Gastroesophageal sphincter (tissue), 4 donors: ENCODE measurements around the gene PLIN4. TPM values are rescaled to one million over a fixed set of nuclear protein-coding genes. Genes with fewer than 3 reads are reported as not detected.

Experiments
- ATAC-seq: fragments of 150-250 bp; one replicate; pipeline ENCODE4 v1.9.1; 2016; ENCODE audit warnings: mild to moderate bottlenecking, moderate library complexity
- H3K27ac ChIP-seq, 4 donors: fragments of 200-600 bp; sonication (generic) in 3 of 4; 1 replicate in 3 of 4; 2 replicates in 1 of 4; pipeline ENCODE4 v1.5.1; 2016 to 2019
- H3K27me3 ChIP-seq: fragments of 200-600 bp; sonication (generic); one replicate; pipeline ENCODE4 v1.5.1; 2019
- H3K36me3 ChIP-seq, 2 donors: fragments of 200-600 bp; sonication (generic); one replicate each; pipeline ENCODE4 v1.5.1; 2019; ENCODE audit warnings: control low read depth in 1 of 2
- H3K4me1 ChIP-seq, 3 donors: fragments of 200-600 bp; sonication (generic); 1 replicate in 2 of 3; 2 replicates in 1 of 3; pipeline ENCODE4 v1.5.1; 2016 to 2019; ENCODE audit warnings: control low read depth in 2 of 3
- H3K4me3 ChIP-seq, 2 donors: fragments of 200-600 bp; sonication (generic); one replicate each; pipeline ENCODE4 v1.5.1; 2019; ENCODE audit warnings: mild to moderate bottlenecking in 1 of 2, moderate library complexity in 1 of 2
- H3K9me3 ChIP-seq, 3 donors: fragments of 200-600 bp; sonication (generic); one replicate each; pipeline ENCODE4 v1.5.1; 2017 to 2019; ENCODE audit warnings: control low read depth in 2 of 3
- EP300 ChIP-seq: sonication (generic); formaldehyde crosslinking; IDR thresholded peaks from one replicate; pipeline ENCODE4 v1.6.1; 2017; ENCODE audit warnings: antibody characterized with exemption, mild to moderate bottlenecking
- POLR2A ChIP-seq, 2 donors: fragments of 450-650 bp; IDR thresholded peaks; one replicate each; pipeline ENCODE4 v1.6.1; 2017; ENCODE audit warnings: antibody characterized with exemption in 2 of 2, mild to moderate bottlenecking in 2 of 2, moderate library complexity in 1 of 2
- POLR2AphosphoS5 ChIP-seq: sonication (generic); formaldehyde crosslinking; IDR thresholded peaks from one replicate; pipeline ENCODE4 v1.6.1; 2017; ENCODE audit warnings: antibody characterized with exemption
- WGBS, 2 donors: methylation state at CpG; one replicate each; pipeline ENCODE4 v1.1.5; 2018; ENCODE audit warnings: low coverage in 1 of 2; 5-methylcytosine and 5-hydroxymethylcytosine counted together
- total RNA-seq, 4 donors: library from RNA; depleted of rRNA; stranded (reverse); fragments of >200 nt; gene quantifications; one replicate each; pipeline ENCODE4 v1.1.0, GENCODE V29; 2016
- TF ChIP-seq, protein P1 (sequence below), 4 experiments: fragments of 200-600 bp in 2 of 4; fragments of 450-650 bp in 2 of 4; sonication (generic) in 1 of 4; IDR thresholded peaks; one replicate each; pipeline ENCODE4 v1.5.1; 2017 to 2019; ENCODE audit warnings: antibody characterized with exemption in 4 of 4, mild to moderate bottlenecking in 2 of 4, moderate library complexity in 2 of 4

Gene PLIN4
- total RNA-seq, 4 donors from 2014 or later, result 66.0 to 145 (median 87.5) TPM

DNA sequence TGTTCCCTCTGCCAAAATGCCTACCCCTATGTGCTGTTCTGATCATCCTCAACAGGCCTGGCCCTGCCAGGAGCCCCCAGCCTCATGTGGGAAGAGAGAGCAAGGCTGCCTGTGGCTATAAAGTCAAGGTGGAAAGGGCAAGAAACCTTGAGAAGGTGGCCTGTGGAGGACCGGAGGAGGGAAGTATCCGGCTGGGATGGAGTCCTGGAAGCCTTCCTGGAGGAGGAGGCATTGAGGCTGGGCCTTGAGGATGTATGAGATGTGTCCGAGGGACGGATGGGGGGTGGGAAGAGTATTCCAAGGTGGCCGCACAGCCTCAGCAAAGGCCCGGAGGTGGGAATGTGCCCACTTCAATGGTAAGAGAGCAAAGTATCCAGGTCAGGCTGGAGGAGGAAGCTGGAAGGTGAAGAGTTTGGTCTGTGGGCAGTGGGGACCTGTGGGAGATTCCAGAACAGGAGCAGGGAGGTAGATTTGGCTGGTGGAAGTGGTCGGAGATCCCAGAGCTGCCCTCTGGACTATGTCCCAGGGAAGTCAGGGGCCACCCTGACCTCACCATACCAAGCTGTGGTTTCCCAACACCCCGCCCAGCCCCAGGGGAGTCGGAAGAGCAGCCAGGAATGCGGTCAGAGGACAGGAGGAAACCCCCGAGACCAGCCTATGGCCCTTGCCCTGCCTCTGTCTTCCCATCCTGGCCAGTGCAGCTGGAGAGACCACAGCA, 3.0 kb upstream of the PLIN4 start:
- H3K9me3 ChIP-seq, result no peaks in the 10 kb centered on the region
- H3K4me3 ChIP-seq, result no peak overlapping the region
- WGBS, 2 donors, result 80 to 100% methylated on average over 2 to 6 of the region's 11 CpGs
- no peak for ATAC-seq
- peaks cover 0 to 42% (median 12%) of the 10 kb centered on the region in 3 donors for H3K4me1 ChIP-seq
- no peaks in the 10 kb centered on the region for H3K27me3 ChIP-seq
- peak overlapping the region in 2 of 4 donors; percentile 90 to 92 for H3K27ac ChIP-seq
- TF ChIP-seq POLR2AphosphoS5 (no peak), POLR2A (IDR thresholded peaks at IDR 0.05) (no peak), EP300 (no peak)
- TF ChIP-seq, protein P1, sequence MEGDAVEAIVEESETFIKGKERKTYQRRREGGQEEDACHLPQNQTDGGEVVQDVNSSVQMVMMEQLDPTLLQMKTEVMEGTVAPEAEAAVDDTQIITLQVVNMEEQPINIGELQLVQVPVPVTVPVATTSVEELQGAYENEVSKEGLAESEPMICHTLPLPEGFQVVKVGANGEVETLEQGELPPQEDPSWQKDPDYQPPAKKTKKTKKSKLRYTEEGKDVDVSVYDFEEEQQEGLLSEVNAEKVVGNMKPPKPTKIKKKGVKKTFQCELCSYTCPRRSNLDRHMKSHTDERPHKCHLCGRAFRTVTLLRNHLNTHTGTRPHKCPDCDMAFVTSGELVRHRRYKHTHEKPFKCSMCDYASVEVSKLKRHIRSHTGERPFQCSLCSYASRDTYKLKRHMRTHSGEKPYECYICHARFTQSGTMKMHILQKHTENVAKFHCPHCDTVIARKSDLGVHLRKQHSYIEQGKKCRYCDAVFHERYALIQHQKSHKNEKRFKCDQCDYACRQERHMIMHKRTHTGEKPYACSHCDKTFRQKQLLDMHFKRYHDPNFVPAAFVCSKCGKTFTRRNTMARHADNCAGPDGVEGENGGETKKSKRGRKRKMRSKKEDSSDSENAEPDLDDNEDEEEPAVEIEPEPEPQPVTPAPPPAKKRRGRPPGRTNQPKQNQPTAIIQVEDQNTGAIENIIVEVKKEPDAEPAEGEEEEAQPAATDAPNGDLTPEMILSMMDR (IDR thresholded peaks at IDR 0.05), result no peak
- H3K36me3 ChIP-seq, result no peaks in the 10 kb centered on the region

DNA sequence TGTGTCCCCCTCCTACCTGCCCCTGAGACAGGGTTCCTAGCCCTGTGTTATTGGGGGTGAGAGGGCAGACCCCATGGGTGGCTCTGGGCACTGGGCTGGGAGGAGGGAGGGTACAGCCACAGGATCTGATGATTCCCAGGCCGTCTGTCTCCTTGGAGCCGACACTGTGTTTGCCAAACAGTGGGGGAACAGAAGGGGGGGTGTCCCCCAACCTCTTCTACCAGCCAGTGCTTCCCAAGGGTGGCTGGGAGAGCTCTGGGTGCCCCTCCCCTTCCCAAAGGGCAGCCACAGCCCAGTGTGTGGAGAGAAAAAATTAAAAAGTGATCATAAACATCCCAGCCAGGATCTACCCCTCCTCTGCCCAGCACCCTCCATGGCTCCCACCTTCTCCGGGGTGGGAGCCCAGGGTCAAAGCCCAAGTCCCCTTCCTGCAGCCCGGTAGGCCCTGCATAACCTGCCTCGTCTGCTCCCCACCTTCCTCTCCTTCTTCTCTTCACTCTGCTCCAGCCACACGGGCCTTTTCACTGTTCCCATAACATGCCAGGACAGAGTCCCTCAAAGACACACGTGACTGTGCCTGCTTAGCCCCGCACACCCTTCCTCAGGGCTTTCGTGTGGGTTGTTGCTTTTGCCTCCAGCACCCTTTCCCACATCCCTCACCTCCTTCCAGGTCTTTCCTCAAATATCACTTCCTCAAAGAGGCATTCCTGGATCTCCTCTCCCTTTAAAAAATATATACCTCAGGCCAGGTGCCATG, 1.4 kb upstream of the PLIN4 start:
- WGBS, 2 donors, result 17 to 27% methylated on average over 7 to 9 of the region's 9 CpGs
- ATAC-seq, result peak; percentile 37
- Histone ChIP-seq H3K27me3 (no peaks in the 10 kb centered on the region), H3K4me3 (peak overlapping the region in 1 of 2 donors; percentile 62), H3K27ac (peak overlapping the region; percentile 78 to 99 (median 91)), H3K9me3 (no peaks in the 10 kb centered on the region), H3K36me3 (peaks cover 0 to 5% of the 10 kb centered on the region in 2 donors), H3K4me1 (peaks cover 0 to 52% (median 12%) of the 10 kb centered on the region in 3 donors)
- TF ChIP-seq POLR2AphosphoS5, result peak; percentile 42
- TF ChIP-seq, protein P1 (IDR thresholded peaks at IDR 0.05), result no peak
- no peak for TF ChIP-seq EP300
- no peak for TF ChIP-seq POLR2A (IDR thresholded peaks at IDR 0.05)

DNA sequence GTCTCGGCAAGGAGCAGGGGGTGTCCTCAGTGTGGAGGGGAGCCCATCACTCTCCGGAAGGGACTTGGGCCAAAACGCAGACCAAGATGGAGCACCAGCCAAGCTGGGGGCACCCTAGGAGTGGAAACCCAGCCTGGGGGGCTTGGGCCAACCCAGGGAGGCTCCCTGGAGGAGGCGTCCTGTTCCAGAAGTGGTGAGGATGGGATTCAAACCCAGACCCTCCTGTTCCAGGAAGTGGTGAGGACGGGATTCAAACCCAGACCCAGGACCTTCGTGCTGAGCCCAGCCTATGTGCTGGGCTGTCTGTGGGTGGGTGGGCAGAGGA, 848 bp upstream of the PLIN4 start:
- no peak for ATAC-seq
- Histone ChIP-seq H3K36me3 (peaks cover 0 to 5% of the 10 kb centered on the region in 2 donors), H3K4me3 (peak overlapping the region in 1 of 2 donors; percentile 62), H3K27ac (peak overlapping the region; percentile 78 to 99 (median 91)), H3K9me3 (no peaks in the 10 kb centered on the region), H3K27me3 (no peaks in the 10 kb centered on the region), H3K4me1 (peaks cover 0 to 53% (median 12%) of the 10 kb centered on the region in 3 donors)
- WGBS, 2 donors, result 67% methylated on average over 1 of the region's 6 CpGs; no CpG with 5 or more reads in 1 of the 2 donors
- TF ChIP-seq EP300, result no peak
- TF ChIP-seq POLR2AphosphoS5, result no peak
- no peak for TF ChIP-seq POLR2A (IDR thresholded peaks at IDR 0.05)
- TF ChIP-seq, protein P1 (IDR thresholded peaks at IDR 0.05), result no peak

DNA sequence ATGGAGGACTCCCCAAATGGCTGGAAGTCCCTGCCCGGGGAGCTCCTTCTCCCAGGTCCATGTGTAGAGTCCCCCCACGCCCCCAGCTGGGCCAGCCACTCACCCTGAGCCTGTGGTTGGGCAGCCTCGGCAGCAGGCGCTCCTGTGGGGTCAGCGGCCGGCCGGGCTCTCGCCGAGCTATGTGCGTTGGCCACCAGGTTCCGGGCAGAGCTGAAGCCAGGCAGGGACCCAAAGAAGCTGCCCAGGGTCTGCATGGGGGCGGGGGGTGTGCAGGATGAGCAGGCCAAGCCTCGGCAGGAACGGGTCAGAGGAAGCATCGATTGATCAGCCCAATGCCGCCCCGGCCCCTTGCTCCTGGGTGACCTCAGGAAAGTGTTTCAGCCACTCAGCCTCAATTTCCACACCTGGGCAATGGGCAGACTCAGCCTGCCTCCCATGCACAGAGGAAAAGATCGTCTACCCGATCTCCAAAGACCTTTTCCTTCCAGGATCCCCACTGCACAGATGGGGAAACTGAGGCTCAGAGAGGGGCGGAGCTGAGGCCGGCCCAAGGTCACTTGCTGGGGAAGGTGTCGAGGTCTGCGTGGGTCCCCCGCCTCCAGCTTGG, 732 bp downstream of the PLIN4 start:
- Histone ChIP-seq H3K27ac (peak overlapping the region; percentile 65 to 99 (median 91)), H3K4me3 (peak overlapping the region; percentile 36 to 62)
- WGBS, 2 donors, result 48% methylated on average over 8 of the region's 24 CpGs; no CpG with 5 or more reads in 1 of the 2 donors

More for the DNA sequence above, 732 bp downstream of the PLIN4 start:
- H3K36me3 ChIP-seq, result peaks cover 0 to 18% of the 10 kb centered on the region in 2 donors
- ATAC-seq, result no peak
- H3K27me3 ChIP-seq, result no peaks in the 10 kb centered on the region
- peaks cover 0 to 55% (median 12%) of the 10 kb centered on the region in 3 donors for H3K4me1 ChIP-seq
- no peaks in the 10 kb centered on the region for H3K9me3 ChIP-seq
- TF ChIP-seq POLR2A (IDR thresholded peaks at IDR 0.05) (no peak), POLR2AphosphoS5 (no peak), EP300 (no peak)
- TF ChIP-seq, protein P1 (IDR thresholded peaks at IDR 0.05), result no peak
